ENCODE data around the gene CLP1.

DNA sequence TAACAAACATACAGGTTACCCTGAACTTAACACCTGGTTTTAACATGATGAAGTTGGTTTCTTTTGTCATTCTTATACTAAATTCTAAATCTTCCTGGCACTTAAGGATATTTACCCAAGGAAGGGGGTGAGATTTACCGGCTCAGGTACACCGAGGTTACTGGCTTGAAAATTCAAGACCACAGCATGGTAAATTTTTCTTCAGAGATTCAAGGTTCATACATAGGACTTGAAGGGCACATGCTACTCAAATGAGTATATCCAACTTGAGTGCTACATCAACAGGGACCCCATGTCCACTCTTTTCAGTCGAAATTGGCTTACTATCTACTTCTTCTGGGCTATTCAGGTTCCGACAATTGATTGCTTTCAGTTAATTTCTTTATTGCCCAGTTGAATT lies 47.4 kb upstream of the CLP1 start:
- TF ChIP-seq, protein P1, sequence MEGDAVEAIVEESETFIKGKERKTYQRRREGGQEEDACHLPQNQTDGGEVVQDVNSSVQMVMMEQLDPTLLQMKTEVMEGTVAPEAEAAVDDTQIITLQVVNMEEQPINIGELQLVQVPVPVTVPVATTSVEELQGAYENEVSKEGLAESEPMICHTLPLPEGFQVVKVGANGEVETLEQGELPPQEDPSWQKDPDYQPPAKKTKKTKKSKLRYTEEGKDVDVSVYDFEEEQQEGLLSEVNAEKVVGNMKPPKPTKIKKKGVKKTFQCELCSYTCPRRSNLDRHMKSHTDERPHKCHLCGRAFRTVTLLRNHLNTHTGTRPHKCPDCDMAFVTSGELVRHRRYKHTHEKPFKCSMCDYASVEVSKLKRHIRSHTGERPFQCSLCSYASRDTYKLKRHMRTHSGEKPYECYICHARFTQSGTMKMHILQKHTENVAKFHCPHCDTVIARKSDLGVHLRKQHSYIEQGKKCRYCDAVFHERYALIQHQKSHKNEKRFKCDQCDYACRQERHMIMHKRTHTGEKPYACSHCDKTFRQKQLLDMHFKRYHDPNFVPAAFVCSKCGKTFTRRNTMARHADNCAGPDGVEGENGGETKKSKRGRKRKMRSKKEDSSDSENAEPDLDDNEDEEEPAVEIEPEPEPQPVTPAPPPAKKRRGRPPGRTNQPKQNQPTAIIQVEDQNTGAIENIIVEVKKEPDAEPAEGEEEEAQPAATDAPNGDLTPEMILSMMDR (IDR thresholded peaks at IDR 0.05) = no peak
- no peak for TF ChIP-seq POLR2A (IDR thresholded peaks at IDR 0.05)

Measured in tibial nerve (tissue), 3 donors.